Measurements from ENCODE around the gene RRP15. TPM values are rescaled to one million over a fixed set of nuclear protein-coding genes. Genes with fewer than 3 reads are reported as not detected.
A peak's percentile ranks its signal among the peaks of the same experiment; 100 is the strongest.

Gene RRP15
- total and polyA plus RNA-seq, 2 of the 13 experiments (the other 11 are each of a cell fraction or from before 2014, with no cell fraction given): 2.1 to 37.5 TPM

DNA sequence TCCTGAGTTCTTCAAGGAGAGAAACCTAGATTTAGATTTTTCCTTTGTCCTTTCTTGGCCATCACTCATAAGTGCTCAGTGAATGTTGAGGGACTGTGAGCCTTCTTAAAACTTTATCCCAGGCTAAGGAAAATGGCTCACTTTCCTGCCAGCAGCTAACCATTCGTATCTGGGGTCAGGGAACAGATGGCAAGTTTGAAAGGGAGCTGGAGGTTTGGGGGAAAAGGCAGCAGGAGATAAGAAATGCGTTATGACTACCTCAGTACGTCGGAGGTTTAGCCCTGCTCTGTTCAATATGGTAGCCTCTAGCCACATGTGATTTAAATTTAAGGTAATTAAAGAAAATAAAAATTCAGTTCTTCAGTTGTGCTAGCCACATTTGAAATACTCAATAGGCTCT, 13.3 kb downstream of the RRP15 start (continued):
- TF ChIP-seq ZBTB8A (CRISPR knock-in tag; IDR thresholded peaks at IDR 0.05; ENCODE audit: borderline replicate concordance, low read depth): no peak
- TF ChIP-seq MIER3 (CRISPR knock-in tag; IDR thresholded peaks at IDR 0.05; ENCODE audit: borderline replicate concordance): no peak

DNA sequence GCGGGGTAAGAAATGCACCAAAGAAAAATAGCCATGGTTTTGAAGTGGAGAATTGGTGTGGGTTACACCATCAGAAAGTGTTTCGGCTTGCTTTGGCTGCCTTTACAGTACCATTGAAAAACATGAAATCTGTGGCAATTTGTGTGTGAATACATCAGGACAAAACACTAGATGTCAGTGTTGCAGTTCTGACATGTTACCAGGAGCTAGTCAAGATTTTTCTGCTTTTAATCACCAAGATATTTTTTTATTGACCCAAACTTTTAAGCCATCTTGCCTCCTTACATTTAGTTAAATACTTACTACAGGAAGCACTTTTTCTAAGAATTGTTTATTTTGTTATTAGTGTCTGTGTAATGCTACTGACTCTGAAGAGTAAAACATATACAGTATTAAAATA, 14.3 kb downstream of the RRP15 start:
- H3K9me3 ChIP-seq (ENCODE audit: low read length): no peaks in the 10 kb centered on the region
- H3K4me2 ChIP-seq (ENCODE audit: low read depth, low read length): no peak overlapping the region
- no peaks in the 10 kb centered on the region for H3K27me3 ChIP-seq (ENCODE audit: control insufficient read depth in 1 of 2, insufficient read depth in 2 of 2, low read length in 2 of 2)
- FAIRE-seq (peak; percentile 56), DNase-seq (ENCODE audit: low spot score) (peak; percentile 12), ATAC-seq (peak; percentile 73)
- H3K4me3 ChIP-seq (replicated peaks in 1 of 3; ENCODE audit: insufficient read depth in 1 of 3, low read depth in 2 of 3, low read length in 3 of 3): no peak overlapping the region
- H3K4me1 ChIP-seq (ENCODE audit: insufficient read depth, low read length): no peaks in the 10 kb centered on the region
- H4K20me1 ChIP-seq (ENCODE audit: insufficient read depth, low read length): no peaks in the 10 kb centered on the region; the same call in 1 of the 2 replicates
- 87% methylated on average over 2 of the region's 2 CpGs for WGBS (ENCODE audit: low lambda C conversion rate)
- POLR2A ChIA-PET: interaction anchor here (1.1 kb wide), 1 partner anchor 15 kb away, joined by 4 read pairs; the partner anchor contains the start of gene RRP15
- peaks cover 23% of the 10 kb centered on the region for H3K79me2 ChIP-seq (ENCODE audit: insufficient read depth, low read length)
- peaks cover 7 to 22% of the 10 kb centered on the region in 2 experiments; a peak in 3 of 5 replicates for H3K36me3 ChIP-seq (replicated peaks in 1 of 2; ENCODE audit: control insufficient read depth in 1 of 2, insufficient read depth in 2 of 2, low read length in 2 of 2)
- no peak overlapping the region for H3K27ac ChIP-seq (ENCODE audit: extremely low read length, insufficient read depth, low read length)
- in situ Hi-C loops (cut with HindIII; ENCODE audit: extremely low pct_ligation_motif_present, low pct_unique_long_range_greater_than_20kb): no loop called here
- H2AFZ ChIP-seq (ENCODE audit: low read length): no peak overlapping the region
- intact Hi-C loops (cut with micrococcal nuclease; ENCODE audit: unreplicated experiment): no loop called here
- TF ChIP-seq ZNF713 (CRISPR knock-in tag; IDR thresholded peaks at IDR 0.05) (no peak), ATF4 (CRISPR knock-in tag; IDR thresholded peaks at IDR 0.05) (no peak), ZC3H13 (CRISPR knock-in tag; IDR thresholded peaks at IDR 0.05) (no peak), STAG1 (CRISPR knock-in tag; IDR thresholded peaks at IDR 0.05) (peak; percentile 46), ZNF782 (CRISPR knock-in tag; IDR thresholded peaks at IDR 0.05; ENCODE audit: borderline replicate concordance) (no peak), CTCF (CRISPR knock-in tag; IDR thresholded peaks at IDR 0.05) (peak; percentile 54)
- TF ChIP-seq, protein P1, sequence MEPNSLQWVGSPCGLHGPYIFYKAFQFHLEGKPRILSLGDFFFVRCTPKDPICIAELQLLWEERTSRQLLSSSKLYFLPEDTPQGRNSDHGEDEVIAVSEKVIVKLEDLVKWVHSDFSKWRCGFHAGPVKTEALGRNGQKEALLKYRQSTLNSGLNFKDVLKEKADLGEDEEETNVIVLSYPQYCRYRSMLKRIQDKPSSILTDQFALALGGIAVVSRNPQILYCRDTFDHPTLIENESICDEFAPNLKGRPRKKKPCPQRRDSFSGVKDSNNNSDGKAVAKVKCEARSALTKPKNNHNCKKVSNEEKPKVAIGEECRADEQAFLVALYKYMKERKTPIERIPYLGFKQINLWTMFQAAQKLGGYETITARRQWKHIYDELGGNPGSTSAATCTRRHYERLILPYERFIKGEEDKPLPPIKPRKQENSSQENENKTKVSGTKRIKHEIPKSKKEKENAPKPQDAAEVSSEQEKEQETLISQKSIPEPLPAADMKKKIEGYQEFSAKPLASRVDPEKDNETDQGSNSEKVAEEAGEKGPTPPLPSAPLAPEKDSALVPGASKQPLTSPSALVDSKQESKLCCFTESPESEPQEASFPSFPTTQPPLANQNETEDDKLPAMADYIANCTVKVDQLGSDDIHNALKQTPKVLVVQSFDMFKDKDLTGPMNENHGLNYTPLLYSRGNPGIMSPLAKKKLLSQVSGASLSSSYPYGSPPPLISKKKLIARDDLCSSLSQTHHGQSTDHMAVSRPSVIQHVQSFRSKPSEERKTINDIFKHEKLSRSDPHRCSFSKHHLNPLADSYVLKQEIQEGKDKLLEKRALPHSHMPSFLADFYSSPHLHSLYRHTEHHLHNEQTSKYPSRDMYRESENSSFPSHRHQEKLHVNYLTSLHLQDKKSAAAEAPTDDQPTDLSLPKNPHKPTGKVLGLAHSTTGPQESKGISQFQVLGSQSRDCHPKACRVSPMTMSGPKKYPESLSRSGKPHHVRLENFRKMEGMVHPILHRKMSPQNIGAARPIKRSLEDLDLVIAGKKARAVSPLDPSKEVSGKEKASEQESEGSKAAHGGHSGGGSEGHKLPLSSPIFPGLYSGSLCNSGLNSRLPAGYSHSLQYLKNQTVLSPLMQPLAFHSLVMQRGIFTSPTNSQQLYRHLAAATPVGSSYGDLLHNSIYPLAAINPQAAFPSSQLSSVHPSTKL (CRISPR knock-in tag; IDR thresholded peaks at IDR 0.05): no peak
- CTCF ChIA-PET (ENCODE audit: low intra/inter-chr PET ratio, low total read pairs): no interaction called here
- no peak overlapping the region for H3K9ac ChIP-seq (ENCODE audit: insufficient read depth, low read depth, low read length)
- BruUV-seq (replicated peaks): no TSS peak

Measured in HepG2 (cell line).